K562 (cell line): ENCODE results near the gene ELF2. TPM values are rescaled to one million over a fixed set of nuclear protein-coding genes. Genes with fewer than 3 reads are reported as not detected.

Experiments
- ATAC-seq: fragments of 200-7000 bp; cut with Tn5 transposase; 3 replicates; pipeline ENCODE4 v1.9.1; 2020; ENCODE audit warnings: moderate library complexity
- BruUV-seq: library from RNA; stranded (reverse); fragments of 400-500 nt; replicated peaks from 2 replicates; lab custom pipeline; 2021; lab: Mats Ljungman, UMichigan
- CTCF ChIA-PET: fragments of 300-600 bp; formaldehyde crosslinking; extraction: SDS; loops from one replicate; lab custom pipeline; 2021; ENCODE audit warnings: low intra/inter-chr PET ratio; lab: Yijun Ruan, JAX
- POLR2A ChIA-PET: fragments of 300-600, 350-650 bp; sonication (Branson Sonifier 250); formaldehyde crosslinking; extraction: SDS; loops from one replicate; lab custom pipeline; 2021; ENCODE audit warnings: antibody characterized with exemption, inconsistent platforms; lab: Yijun Ruan, JAX
- DNase-seq, 4 experiments: peaks; one replicate each; pipeline versions ENCODE4 v3.0.0 to v3.0.0-alpha.2; 2011 to 2018; ENCODE audit warnings: low spot score in 3 of 4, mixed read lengths in 3 of 4; ENCODE audit errors: extremely low read depth in 1 of 4
- FAIRE-seq: peaks from 2 replicates; lab custom pipeline; 2011; peaks lifted over from hg19 to GRCh38; lab: Jason Lieb, UNC
- H2AFZ ChIP-seq: 2 replicates; pipeline ENCODE4 v1.6.0; 2011; ENCODE audit warnings: low read depth, low read length, control low read depth, inconsistent platforms
- H3K27ac ChIP-seq: fragments of 200-600 bp; 3 replicates; pipeline ENCODE4 v1.8.0; 2011; ENCODE audit warnings: low read depth, mild to moderate bottlenecking, control low read depth, inconsistent platforms, low read length, moderate library complexity, mixed read lengths; ENCODE audit errors: extremely low read depth
- H3K27me3 ChIP-seq, 2 experiments: fragments of 300-600 bp in 1 of 2; 2 replicates in 1 of 2; 3 replicates in 1 of 2; pipeline versions ENCODE4 v1.6.0 to v1.8.0; 2011; ENCODE audit warnings: inconsistent platforms in 2 of 2, low read length in 2 of 2, mild to moderate bottlenecking in 1 of 2, mixed read lengths in 1 of 2, moderate library complexity in 1 of 2; ENCODE audit not compliant: control insufficient read depth in 2 of 2, insufficient read depth in 2 of 2
- H3K36me3 ChIP-seq: fragments of 300-600 bp; 3 replicates; pipeline ENCODE4 v1.8.0; 2011; ENCODE audit warnings: mild to moderate bottlenecking, low read length, inconsistent platforms; ENCODE audit not compliant: control insufficient read depth, insufficient read depth
- H3K4me1 ChIP-seq, 2 experiments: fragments of 200-600 bp in 1 of 2; replicated peaks in 1 of 2; 2 replicates in 1 of 2; 3 replicates in 1 of 2; pipeline versions ENCODE4 v1.5.1 to v1.8.0; 2011; ENCODE audit warnings: inconsistent platforms in 2 of 2, low read length in 2 of 2, mild to moderate bottlenecking in 1 of 2, mixed read lengths in 1 of 2, moderate library complexity in 1 of 2; ENCODE audit not compliant: control insufficient read depth in 2 of 2, insufficient read depth in 2 of 2
- H3K4me2 ChIP-seq: 2 replicates; pipeline ENCODE4 v1.6.1; 2011; ENCODE audit warnings: low read length, control low read depth, inconsistent platforms, mixed read lengths; ENCODE audit not compliant: insufficient read depth
- H3K4me3 ChIP-seq: fragments of 200-600 bp; sonication (generic), shearing (Covaris generic); 2 replicates; pipeline ENCODE4 v1.5.1; 2016; ENCODE audit warnings: control low read depth, inconsistent platforms
- H3K79me2 ChIP-seq: fragments of 200-600 bp; 3 replicates; pipeline ENCODE4 v1.8.0; 2011; ENCODE audit warnings: low read length, inconsistent platforms; ENCODE audit not compliant: control insufficient read depth, insufficient read depth
- H3K9ac ChIP-seq, 2 experiments: 2 replicates each; pipeline versions ENCODE4 v1.6.0 to v1.6.1; 2011; ENCODE audit warnings: low read depth in 2 of 2, low read length in 2 of 2, control low read depth in 1 of 2, inconsistent platforms in 1 of 2, mild to moderate bottlenecking in 1 of 2, mixed read lengths in 1 of 2; ENCODE audit not compliant: insufficient read depth in 1 of 2
- H3K9me1 ChIP-seq: one replicate; pipeline ENCODE4 v1.6.0; 2011; ENCODE audit warnings: inconsistent platforms, mild to moderate bottlenecking, low read length, moderate library complexity; ENCODE audit not compliant: control insufficient read depth, insufficient read depth
- H3K9me3 ChIP-seq: replicated peaks from 2 replicates; pipeline ENCODE4 v1.5.1; 2011; ENCODE audit warnings: low read depth, low read length, inconsistent platforms; ENCODE audit not compliant: control insufficient read depth, insufficient read depth
- H4K20me1 ChIP-seq: replicated peaks from 2 replicates; pipeline ENCODE4 v1.6.1; 2011; ENCODE audit warnings: low read length, inconsistent platforms, mixed read lengths; ENCODE audit not compliant: control insufficient read depth, insufficient read depth
- ERF ChIP-seq: fragments of 450-650 bp; formaldehyde crosslinking; IDR thresholded peaks from 2 replicates; pipeline ENCODE4 v1.4.0; 2020; ENCODE audit warnings: mild to moderate bottlenecking, mixed read lengths
- KAT7 ChIP-seq: sonication (generic); formaldehyde crosslinking; IDR thresholded peaks from 2 replicates; pipeline ENCODE4 v1.8.0; 2022; ENCODE audit warnings: missing genetic modification reagents, mild to moderate bottlenecking, borderline replicate concordance
- KHSRP ChIP-seq: fragments of 450-650 bp; IDR thresholded peaks from 2 replicates; pipeline ENCODE4 v1.6.1; 2017
- NFIC ChIP-seq: fragments of 450-650 bp; IDR thresholded peaks from 2 replicates; pipeline ENCODE4 v1.6.1; 2017; ENCODE audit warnings: mild to moderate bottlenecking, inconsistent platforms
- ZNF311 ChIP-seq: fragments of 250-450 bp; sonication (Bioruptor Pico); IDR thresholded peaks from 2 replicates; pipeline ENCODE4 v1.4.0; 2020; ENCODE audit warnings: mild to moderate bottlenecking, moderate library complexity
- ZNF324 ChIP-seq: fragments of 250-450 bp; sonication (Bioruptor Pico); IDR thresholded peaks from 2 replicates; pipeline ENCODE4 v1.4.0; 2020; ENCODE audit warnings: mild to moderate bottlenecking
- WGBS: fragments of 100-300 bp; shearing (Covaris generic); methylation state at CpG from one replicate; pipeline ENCODE4 v1.1.6; 2016; ENCODE audit warnings: low coverage, mixed read lengths; ENCODE audit not compliant: insufficient coverage; ENCODE audit errors: missing lambda C conversion rate; 5-methylcytosine and 5-hydroxymethylcytosine counted together
- in situ Hi-C: fragments of 300-500 bp; cut with MboI; formaldehyde crosslinking; loops from 4 replicates; pipeline ENCODE4 v1.15.0; 2018; ENCODE audit warnings: inconsistent platforms, mixed read lengths
- intact Hi-C: fragments of 100-400 bp; cut with micrococcal nuclease; formaldehyde crosslinking; loops from 2 replicates; pipeline ENCODE4 v1.14.2; 2022
- polyA plus RNA-seq, 8 experiments: library from polyadenylated mRNA; depleted of rRNA in 4 of 8; stranded (reverse) in 5 of 8; unstranded in 3 of 8; fragments of >200 nt; fragmentation: Nextera tagmentation in 2 of 8; fragmentation: Illumina TruSeq in 1 of 8; extraction: Ambion mirVana in 2 of 8; extraction: Trizol in 1 of 8; gene quantifications; 2 replicates each; pipeline versions ENCODE4 v1.2.1 to v1.2.3, GENCODE V29; 2011 to 2014; ENCODE audit warnings: inconsistent platforms in 1 of 8, missing spikeins in 1 of 8
- total RNA-seq, 7 experiments: library from RNA; depleted of rRNA in 6 of 7; stranded (reverse); fragments of >200 nt in 6 of 7; fragmentation: Illumina TruSeq in 2 of 7; extraction: Trizol in 2 of 7; gene quantifications; 2 replicates each; pipeline versions ENCODE4 v1.2.1 to v1.2.3, GENCODE V29; 2011 to 2021; ENCODE audit warnings: low replicate concordance in 1 of 7

ELF2 gene
- total and polyA plus RNA-seq, 9 of the 15 experiments (the other 6 are each of a cell fraction or from before 2014, with no cell fraction given): 9.4 to 58.7 (median 41.6) TPM

DNA sequence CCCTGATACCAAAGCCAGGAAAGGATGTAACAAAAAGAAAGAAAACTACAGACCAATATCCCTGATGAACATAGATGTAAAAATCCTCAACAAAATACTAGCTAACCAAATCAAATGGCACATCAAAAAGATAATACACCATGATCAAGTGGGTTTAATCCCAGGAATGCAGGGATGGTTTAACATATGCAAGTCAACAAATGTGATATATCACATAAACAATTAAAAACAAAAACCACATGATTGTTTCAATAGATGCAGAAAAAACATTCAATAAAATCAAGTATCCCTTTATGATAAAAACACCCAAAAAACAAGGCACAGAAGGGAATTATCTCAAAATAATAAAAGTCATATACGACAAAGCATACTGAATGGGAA lies 31.5 kb downstream of the ELF2 start:
- in situ Hi-C loops: no loop called here
- 100% methylated on average over 1 of the region's 1 CpG for WGBS
- ChIA-PET CTCF (no interaction called here), POLR2A (interaction anchor here (3.6 kb wide), 1 partner anchor 9 kb away, joined by 17 read pairs; no protein-coding TSS in a partner anchor)
- no peak for DNase-seq
- no peak for ATAC-seq
- no peak for TF ChIP-seq KAT7
- TF ChIP-seq KHSRP: no peak
- TF ChIP-seq ZNF324 (CRISPR knock-in tag): peak; percentile 91
- no peak for TF ChIP-seq ZNF311 (CRISPR knock-in tag)
- FAIRE-seq: no peak
- Histone ChIP-seq H3K4me2 (no peak overlapping the region), H3K27me3 (no peaks in the 10 kb centered on the region), H3K4me3 (no peak overlapping the region), H2AFZ (no peak overlapping the region), H3K36me3 (no peaks in the 10 kb centered on the region), H3K27ac (no peak overlapping the region), H3K9ac (no peak overlapping the region), H3K9me3 (peaks cover 4% of the 10 kb centered on the region; the same call in 1 of the 2 replicates), H3K9me1 (no peaks in the 10 kb centered on the region), H3K4me1 (peaks cover 8 to 9% of the 10 kb centered on the region in 2 experiments; a peak in 3 of 5 replicates), H4K20me1 (peaks cover 6% of the 10 kb centered on the region; the same call in 1 of the 2 replicates), H3K79me2 (peaks cover 92% of the 10 kb centered on the region)
- intact Hi-C loops: no loop called here
- BruUV-seq: no TSS peak

- BruUV-seq: no TSS peak
- POLR2A ChIA-PET: interaction anchor here (0.9 to 3.6 kb wide), 3 partner anchors 9 to 17 kb away, joined by 3 to 17 read pairs (median 3); no protein-coding TSS in a partner anchor
Measured at GRCh38 chr4:139144911-139145551, 32.0 kb downstream of the ELF2 start.

More at GRCh38 chr4:139144911-139145551, 32.0 kb downstream of the ELF2 start:
- CTCF ChIA-PET: no interaction called here
- Histone ChIP-seq H3K27me3 (no peaks in the 10 kb centered on the region), H3K9me3 (peaks cover 4% of the 10 kb centered on the region; the same call in 1 of the 2 replicates), H3K9ac (no peak overlapping the region), H3K9me1 (no peaks in the 10 kb centered on the region), H3K27ac (no peak overlapping the region), H3K4me2 (no peak overlapping the region), H4K20me1 (peaks cover 6% of the 10 kb centered on the region; the same call in 1 of the 2 replicates), H3K4me3 (no peak overlapping the region), H3K4me1 (peaks cover 8 to 12% of the 10 kb centered on the region in 2 experiments; a peak in 3 of 5 replicates), H3K36me3 (no peaks in the 10 kb centered on the region), H3K79me2 (peaks cover 93% of the 10 kb centered on the region), H2AFZ (no peak overlapping the region)
- WGBS: 94% methylated on average over 3 of the region's 3 CpGs
- in situ Hi-C loops (no loop called here), intact Hi-C loops (no loop called here)
- FAIRE-seq: no peak
- DNase-seq: no peak
- peak; percentile 62 for TF ChIP-seq NFIC
- no peak for TF ChIP-seq ERF (CRISPR knock-in tag)
- ATAC-seq: no peak
